Tongue (tissue), 2 donors: ENCODE measurements around the gene CDH13. TPM values are rescaled to one million over a fixed set of nuclear protein-coding genes. Genes with fewer than 3 reads are reported as not detected.

Source experiments
- DNase-seq: peaks from one replicate; pipeline ENCODE4 v3.0.0-alpha.2; 2015
- total RNA-seq: library from RNA; depleted of rRNA; stranded (reverse); fragments of >200 nt; gene quantifications from one replicate; pipeline ENCODE4 v1.2.3, GENCODE V29; 2014

The CDH13 gene
- total RNA-seq, 1 donor from 2014 or later, result 106 TPM

DNA sequence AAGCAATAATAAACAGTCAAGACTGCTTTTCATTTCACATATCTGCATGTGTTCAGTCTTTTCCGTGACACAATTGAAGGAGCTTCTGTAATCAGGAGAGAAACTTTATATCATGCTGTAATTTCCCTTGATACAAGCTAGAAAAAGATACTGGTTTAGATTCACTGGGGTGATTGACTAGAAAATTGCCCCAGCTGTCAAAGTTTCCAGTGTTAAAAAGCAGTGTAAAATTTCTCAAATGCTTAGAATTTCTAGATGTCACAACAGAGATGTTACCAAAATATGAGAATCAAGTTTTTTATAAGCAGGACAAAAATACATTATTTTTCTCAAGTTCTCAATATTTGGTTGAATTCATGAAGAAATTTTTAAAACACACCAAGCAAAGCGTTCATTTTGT lies 888.6 kb downstream of the CDH13 start:
- no peak for DNase-seq

- DNase-seq, result no peak
Measured at GRCh38 chr16:83516931-83517330, 890.2 kb downstream of the CDH13 start.

DNA sequence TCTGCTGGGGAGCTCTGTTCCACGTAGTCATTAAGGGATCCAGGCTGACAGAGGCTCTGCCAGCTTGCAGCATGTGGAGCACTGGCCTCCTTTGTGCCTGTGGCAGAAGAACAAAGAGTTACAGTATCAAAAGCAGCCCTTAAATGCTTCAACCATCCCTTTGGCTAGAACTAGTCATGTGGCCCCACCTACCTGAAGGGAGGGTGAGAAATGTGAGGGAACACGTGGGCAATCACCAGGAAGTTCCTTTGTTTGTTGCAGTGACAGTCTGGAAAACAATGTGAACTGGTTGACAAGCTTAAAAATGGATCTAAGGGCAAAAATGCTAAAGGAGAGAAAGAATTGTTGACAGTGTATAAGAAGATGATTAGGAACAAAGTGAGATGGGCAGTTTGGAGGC lies 890.6 kb downstream of the CDH13 start:
- DNase-seq, result no peak

- DNase-seq, result peak; percentile 20
Measured at GRCh38 chr16:83520596-83520995, 893.8 kb downstream of the CDH13 start.

DNA sequence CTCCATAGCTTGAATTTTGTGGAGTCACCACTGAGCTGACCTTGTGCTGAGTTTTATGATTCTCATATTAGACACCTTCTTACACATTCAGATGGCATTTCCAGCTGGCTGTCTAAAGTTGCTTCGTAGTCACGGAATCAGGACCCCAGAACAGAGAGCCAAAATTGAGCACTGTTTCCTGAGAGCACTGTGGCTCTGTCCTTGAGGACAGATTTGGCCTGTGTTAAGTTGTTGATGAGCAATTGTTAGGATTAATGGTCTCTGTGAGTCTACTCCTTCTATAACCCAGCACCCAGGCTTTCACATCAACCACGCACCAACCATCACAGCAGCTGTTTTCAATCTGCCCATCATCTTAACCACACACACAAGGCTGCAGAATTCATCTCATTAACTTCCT lies 903.5 kb downstream of the CDH13 start:
- DNase-seq, result no peak

- peak; percentile 62 for DNase-seq
Measured at GRCh38 chr16:83532634-83533033, 905.9 kb downstream of the CDH13 start.

DNA sequence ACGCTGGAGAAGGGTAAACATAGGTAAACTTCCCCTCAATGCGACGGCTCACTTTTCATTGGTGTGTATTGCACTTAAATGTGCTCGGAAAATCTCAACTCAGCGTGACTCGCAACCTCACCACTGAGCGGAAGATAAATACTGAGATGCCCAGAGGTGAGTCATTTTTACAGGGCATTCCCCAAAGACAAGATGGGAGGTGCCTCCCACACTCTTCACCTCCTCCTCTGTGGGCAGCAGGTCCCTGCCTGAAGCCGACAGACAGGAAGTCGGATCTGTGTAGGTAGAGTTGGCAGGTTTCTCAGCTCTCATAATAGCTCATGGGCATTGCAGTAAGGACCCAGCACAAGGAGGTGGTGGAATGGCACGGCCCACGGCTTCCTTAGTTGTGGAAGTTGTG lies 906.4 kb downstream of the CDH13 start:
- no peak for DNase-seq

DNA sequence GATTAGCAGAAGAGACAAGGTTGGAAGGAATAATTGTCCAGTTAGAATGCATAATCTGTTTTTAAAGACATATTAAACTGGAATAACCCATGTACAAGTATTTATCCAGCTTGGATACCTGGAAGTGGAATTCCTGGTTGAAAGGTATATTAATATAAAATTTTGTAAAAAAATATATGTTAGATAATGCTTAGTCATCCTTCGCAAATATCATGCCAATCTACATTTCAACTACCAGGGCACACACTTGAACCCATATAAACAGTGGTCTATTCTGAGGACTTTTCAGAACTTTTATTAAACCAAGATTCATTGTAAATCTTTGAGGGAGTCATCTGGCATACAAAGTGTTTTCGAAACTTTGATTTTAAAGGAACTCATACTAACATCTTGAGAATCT lies 911.9 kb downstream of the CDH13 start:
- no peak for DNase-seq

GRCh38 chr16:83539736-83540490 lies 913.1 kb downstream of the CDH13 start:
- no peak for DNase-seq

DNA sequence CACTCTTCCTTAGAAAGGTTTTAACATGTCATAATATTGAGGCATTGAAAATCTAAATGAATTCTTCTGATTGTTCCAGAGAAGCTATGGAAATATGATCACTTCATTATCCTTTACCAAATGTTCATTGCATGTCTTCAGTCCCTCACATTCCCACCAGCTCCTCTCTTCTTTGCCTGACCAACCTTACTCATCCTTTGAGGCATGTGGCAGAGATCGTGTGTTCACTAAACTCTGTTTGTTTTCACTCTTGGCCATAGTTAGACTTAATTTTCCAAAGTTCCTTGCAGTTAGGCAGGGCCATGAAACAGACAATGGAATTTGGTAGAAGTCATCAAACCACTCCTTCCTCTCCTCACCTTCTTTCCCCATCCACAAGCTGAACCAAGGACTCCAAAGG lies 914.5 kb downstream of the CDH13 start:
- DNase-seq, result no peak

GRCh38 chr16:83542491-83542890 lies 915.7 kb downstream of the CDH13 start:
- no peak for DNase-seq

- peak; percentile 28 for DNase-seq
Measured at GRCh38 chr16:83549316-83550182, 922.8 kb downstream of the CDH13 start.

DNA sequence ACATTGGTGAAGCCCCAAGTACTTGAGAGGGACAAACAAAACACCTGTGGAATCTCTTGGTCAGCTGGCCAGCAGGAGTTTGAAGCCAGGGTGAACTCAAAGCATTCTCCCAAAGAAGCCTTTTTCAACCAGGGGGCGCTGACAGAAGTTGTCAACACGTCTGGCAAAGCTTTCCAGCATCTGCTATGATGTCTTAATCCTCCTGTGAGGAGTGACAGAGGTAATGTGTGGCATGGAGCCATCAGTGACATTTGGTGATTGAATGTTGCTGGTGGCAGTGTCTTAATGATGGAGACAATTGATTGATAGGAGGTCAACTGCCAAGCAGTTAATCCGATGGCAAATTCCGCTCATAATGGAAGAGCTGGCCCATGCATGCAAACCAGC lies 923.4 kb downstream of the CDH13 start:
- peak; percentile 65 for DNase-seq

- no peak for DNase-seq
Measured at GRCh38 chr16:83552228-83552627, 925.5 kb downstream of the CDH13 start.

DNA sequence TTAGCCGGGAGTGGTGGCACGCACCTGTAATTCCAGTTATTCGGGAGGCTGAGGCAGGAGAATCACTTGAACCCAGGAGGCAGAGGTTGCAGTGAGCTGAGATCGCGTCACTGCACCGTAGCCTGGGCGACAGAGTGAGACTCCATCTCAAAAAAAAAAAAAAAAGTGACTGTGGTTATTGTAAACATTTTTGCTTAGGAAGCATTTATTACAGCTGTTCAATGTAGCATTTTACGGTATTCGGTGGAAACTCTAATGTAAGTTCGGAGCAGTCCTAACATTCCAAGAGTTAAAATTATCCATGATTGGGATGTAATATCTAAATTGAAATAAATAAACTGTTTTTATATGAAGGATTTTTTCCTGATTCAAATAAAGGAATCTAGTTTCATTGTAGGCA lies 926.2 kb downstream of the CDH13 start:
- DNase-seq, result no peak

GRCh38 chr16:83554096-83554495 lies 927.3 kb downstream of the CDH13 start:
- DNase-seq, result no peak

DNA sequence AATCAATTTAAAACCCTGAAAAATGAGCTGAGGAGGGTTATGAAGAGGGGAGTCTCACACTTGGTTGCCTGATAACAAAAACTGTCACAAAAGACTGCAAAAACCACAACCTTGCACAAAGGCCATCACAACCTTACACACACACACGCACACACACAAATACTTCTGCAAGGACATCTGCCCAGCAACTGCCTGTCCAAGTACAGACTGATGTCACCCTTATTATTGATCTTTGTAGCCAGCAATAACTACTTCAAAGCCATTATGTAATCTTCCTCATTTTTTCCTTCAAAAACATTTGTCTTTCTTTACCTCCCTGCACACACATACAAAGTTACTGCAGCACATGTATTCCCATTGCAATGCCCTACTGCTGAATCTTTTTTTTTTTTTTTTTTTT lies 927.8 kb downstream of the CDH13 start:
- no peak for DNase-seq

- DNase-seq, result peak; percentile 58
Measured at GRCh38 chr16:83561876-83562275, 935.1 kb downstream of the CDH13 start.

- DNase-seq, result no peak
Measured at GRCh38 chr16:83568345-83568744, 941.6 kb downstream of the CDH13 start.

- DNase-seq, result no peak
Measured at GRCh38 chr16:83574388-83574787, 947.6 kb downstream of the CDH13 start.

DNA sequence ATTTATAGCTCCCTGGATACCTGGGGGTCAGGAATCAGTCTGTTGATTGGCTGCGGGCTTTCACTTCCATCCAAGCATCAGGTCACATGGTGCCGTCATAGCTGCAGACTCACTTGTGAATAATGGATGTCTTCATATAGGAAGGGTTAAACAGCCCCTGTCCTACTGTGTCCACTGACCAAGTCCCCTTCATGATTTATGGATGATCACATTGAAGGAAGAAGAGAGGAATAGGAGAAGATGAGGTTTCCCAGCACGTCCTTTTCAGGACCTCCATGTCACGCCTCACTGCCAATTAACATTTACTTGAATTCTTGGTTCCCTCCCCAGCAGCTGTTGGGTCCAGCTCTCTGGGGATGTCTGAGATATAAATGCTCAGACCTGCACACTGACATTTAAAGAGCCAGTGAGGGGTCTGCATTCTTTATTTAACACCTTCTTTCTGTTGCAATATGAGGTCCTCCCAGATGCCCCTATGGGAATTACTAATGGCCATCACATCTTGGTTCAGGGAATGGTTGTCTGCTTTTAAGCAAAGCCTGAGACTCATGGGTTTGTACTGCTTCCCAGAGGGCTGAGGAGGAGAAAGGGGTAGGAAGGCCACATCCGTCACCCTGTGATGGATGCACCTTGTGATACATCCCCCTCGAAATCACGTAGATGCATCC lies 950.4 kb downstream of the CDH13 start:
- peak; percentile 19 for DNase-seq

- no peak for DNase-seq
Measured at GRCh38 chr16:83578171-83578570, 951.4 kb downstream of the CDH13 start.

GRCh38 chr16:83579027-83579426 lies 952.3 kb downstream of the CDH13 start:
- DNase-seq, result no peak
